Measurements from ENCODE around the gene CALML4.

DNA sequence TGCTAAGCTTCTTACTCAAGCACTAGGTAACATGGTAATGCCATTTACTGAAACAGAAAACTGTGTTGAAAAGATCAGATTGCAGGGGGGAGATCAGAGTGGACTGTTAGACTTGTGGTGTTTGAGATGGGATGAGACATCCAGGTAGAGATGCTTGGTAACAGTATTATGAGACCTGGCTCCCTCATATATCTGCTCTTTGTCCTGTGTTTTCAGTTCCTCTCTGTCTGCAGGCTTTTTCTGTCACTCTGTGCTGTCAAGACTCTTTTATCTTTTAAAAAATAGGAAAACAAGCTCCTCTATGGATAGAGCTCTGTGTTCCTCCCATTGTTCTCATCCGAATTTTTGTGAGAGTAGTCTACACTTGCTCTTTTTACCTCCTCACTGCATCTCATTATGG, 48.1 kb downstream of the CALML4 start:
- TF ChIP-seq EZH2 (IDR thresholded peaks at IDR 0.05) (no peak), POLR2AphosphoS5 (IDR thresholded peaks at IDR 0.05; ENCODE audit: borderline replicate concordance, low read depth, low read length) (no peak)

Measured in SK-N-MC (cell line).